Breast epithelium (tissue), 4 donors: ENCODE measurements around the gene ARL8A. TPM values are rescaled to one million over a fixed set of nuclear protein-coding genes. Genes with fewer than 3 reads are reported as not detected.

Experiments
- DNase-seq, 2 donors: peaks; one replicate each; pipeline ENCODE4 v3.0.0-alpha.2; 2019; ENCODE audit warnings: low spot score in 2 of 2
- H3K27ac ChIP-seq, 2 donors: fragments of 200-600 bp; sonication (generic) in 1 of 2; one replicate each; pipeline ENCODE4 v1.5.1; 2016 to 2019; ENCODE audit warnings: mild to moderate bottlenecking in 1 of 2
- H3K27me3 ChIP-seq, 2 donors: fragments of 200-600 bp; sonication (generic) in 1 of 2; one replicate each; pipeline versions ENCODE4 v1.5.1 to v1.6.0; 2017 to 2019; ENCODE audit warnings: control low read depth in 1 of 2, mild to moderate bottlenecking in 1 of 2
- H3K36me3 ChIP-seq: fragments of 200-600 bp; one replicate; pipeline ENCODE4 v1.5.1; 2019
- H3K4me1 ChIP-seq, 2 donors: fragments of 200-600 bp; sonication (generic); one replicate each; pipeline ENCODE4 v1.5.1; 2016 to 2019; ENCODE audit warnings: control low read depth in 1 of 2
- H3K4me3 ChIP-seq, 3 donors: fragments of 200-600 bp; sonication (generic); 1 replicate in 2 of 3; 2 replicates in 1 of 3; pipeline ENCODE4 v1.5.1; 2016 to 2019; ENCODE audit warnings: mild to moderate bottlenecking in 3 of 3, moderate library complexity in 2 of 3
- H3K9me3 ChIP-seq, 2 donors: fragments of 200-600 bp; sonication (generic) in 1 of 2; one replicate each; pipeline ENCODE4 v1.5.1; 2016 to 2019; ENCODE audit warnings: control low read depth in 1 of 2
- CTCF ChIP-seq, 3 donors: fragments of 450-650 bp; IDR thresholded peaks; one replicate each; pipeline ENCODE4 v1.5.1; 2016 to 2017; ENCODE audit warnings: antibody characterized with exemption in 3 of 3, mild to moderate bottlenecking in 3 of 3, moderate library complexity in 3 of 3
- POLR2A ChIP-seq: fragments of 450-650 bp; IDR thresholded peaks from one replicate; pipeline ENCODE4 v1.6.1; 2016; ENCODE audit warnings: antibody characterized with exemption, mild to moderate bottlenecking, moderate library complexity
- POLR2AphosphoS5 ChIP-seq, 3 donors: sonication (generic); formaldehyde crosslinking; IDR thresholded peaks; one replicate each; pipeline ENCODE4 v1.6.1; 2017; ENCODE audit warnings: antibody characterized with exemption in 3 of 3
- intact Hi-C: fragments of 100-400 bp; cut with DNase I; formaldehyde crosslinking; loops from one replicate; pipeline ENCODE4 v1.15.1; 2023; ENCODE audit warnings: low total_unique reads
- total RNA-seq, 3 donors: library from RNA; depleted of rRNA; stranded (reverse); fragments of >200 nt; gene quantifications; one replicate each; pipeline ENCODE4 v1.1.0, GENCODE V29; 2016

The ARL8A gene
- total RNA-seq, 3 donors from 2014 or later, result 29.9 to 41.1 (median 34.7) TPM

GRCh38 chr1:202127061-202127460, 17.5 kb downstream of the ARL8A start:
- no peak overlapping the region for H3K4me3 ChIP-seq
- H3K4me1 ChIP-seq, result peaks cover 7 to 14% of the 10 kb centered on the region in 2 donors
- no peaks in the 10 kb centered on the region for H3K27me3 ChIP-seq
- H3K27ac ChIP-seq, result no peak overlapping the region
- no peaks in the 10 kb centered on the region for H3K36me3 ChIP-seq
- no peaks in the 10 kb centered on the region for H3K9me3 ChIP-seq
- TF ChIP-seq CTCF (IDR thresholded peaks at IDR 0.05) (no peak), POLR2AphosphoS5 (IDR thresholded peaks at IDR 0.05) (no peak), POLR2A (no peak)
- intact Hi-C loops, result no loop called here
- no peak for DNase-seq

- intact Hi-C loops, result no loop called here
- no peak for DNase-seq
- Histone ChIP-seq H3K9me3 (no peaks in the 10 kb centered on the region), H3K36me3 (no peaks in the 10 kb centered on the region), H3K4me3 (no peak overlapping the region), H3K27ac (peak overlapping the region in 1 of 2 donors; percentile 48), H3K27me3 (no peaks in the 10 kb centered on the region), H3K4me1 (peaks cover 7 to 9% of the 10 kb centered on the region in 2 donors)
- no peak for TF ChIP-seq POLR2AphosphoS5 (IDR thresholded peaks at IDR 0.05)
- TF ChIP-seq POLR2A, result no peak
- TF ChIP-seq CTCF (IDR thresholded peaks at IDR 0.05), result no peak
These were observed 18.1 kb downstream of the ARL8A start for GRCh38 chr1:202126426-202126825.

- TF ChIP-seq POLR2AphosphoS5 (IDR thresholded peaks at IDR 0.05) (no peak), CTCF (IDR thresholded peaks at IDR 0.05) (no peak), POLR2A (no peak)
- Histone ChIP-seq H3K9me3 (no peaks in the 10 kb centered on the region), H3K27me3 (no peaks in the 10 kb centered on the region)
These were observed 18.9 kb downstream of the ARL8A start for GRCh38 chr1:202125611-202126010.

GRCh38 chr1:202124142-202124541, 20.4 kb downstream of the ARL8A start:
- Histone ChIP-seq H3K4me1 (no peaks in the 10 kb centered on the region), H3K4me3 (no peak overlapping the region), H3K27me3 (no peaks in the 10 kb centered on the region), H3K9me3 (no peaks in the 10 kb centered on the region), H3K36me3 (no peaks in the 10 kb centered on the region), H3K27ac (no peak overlapping the region)
- no peak for TF ChIP-seq CTCF (IDR thresholded peaks at IDR 0.05)
- no peak for TF ChIP-seq POLR2AphosphoS5 (IDR thresholded peaks at IDR 0.05)
- no peak for TF ChIP-seq POLR2A
- no peak for DNase-seq
- intact Hi-C loops, result no loop called here

More at GRCh38 chr1:202125611-202126010, 18.9 kb downstream of the ARL8A start:
- Histone ChIP-seq H3K27ac (no peak overlapping the region), H3K4me3 (no peak overlapping the region), H3K36me3 (no peaks in the 10 kb centered on the region), H3K4me1 (peaks cover 6 to 7% of the 10 kb centered on the region in 2 donors)
- intact Hi-C loops, result no loop called here
- DNase-seq, result no peak

- Histone ChIP-seq H3K27ac (no peak overlapping the region), H3K9me3 (no peaks in the 10 kb centered on the region), H3K4me1 (no peaks in the 10 kb centered on the region), H3K27me3 (no peaks in the 10 kb centered on the region), H3K4me3 (no peak overlapping the region), H3K36me3 (no peaks in the 10 kb centered on the region)
- TF ChIP-seq POLR2A (no peak), POLR2AphosphoS5 (IDR thresholded peaks at IDR 0.05) (no peak), CTCF (IDR thresholded peaks at IDR 0.05) (no peak)
- DNase-seq, result no peak
- intact Hi-C loops, result no loop called here
These were observed 21.2 kb downstream of the ARL8A start for GRCh38 chr1:202123336-202123813.
